H9 (cell line): ENCODE data around the gene ZDHHC13. TPM values are rescaled to one million over a fixed set of nuclear protein-coding genes. Genes with fewer than 3 reads are reported as not detected.

ENCODE experiments used
- DNase-seq: peaks from one replicate; pipeline ENCODE4 v3.0.0-alpha.2; 2017
- H2AFZ ChIP-seq: one replicate; pipeline ENCODE4 v1.6.1; 2013; ENCODE audit warnings: mild to moderate bottlenecking, low read length, control low read depth, moderate library complexity
- H2AK5ac ChIP-seq: 2 replicates; pipeline ENCODE4 v1.6.1; 2013; ENCODE audit warnings: low read length, control low read depth, mixed read lengths; ENCODE audit not compliant: insufficient read length
- H2BK120ac ChIP-seq: one replicate; pipeline ENCODE4 v1.6.1; 2013; ENCODE audit warnings: low read depth, mild to moderate bottlenecking, low read length, control low read depth, inconsistent platforms; ENCODE audit not compliant: poor library complexity, severe bottlenecking
- H2BK12ac ChIP-seq: 2 replicates; pipeline ENCODE4 v1.6.1; 2013; ENCODE audit warnings: low read length, control low read depth, mixed read lengths, low read depth; ENCODE audit not compliant: insufficient read length
- H2BK15ac ChIP-seq: 2 replicates; pipeline ENCODE4 v1.6.1; 2013; ENCODE audit warnings: low read depth, low read length, control low read depth
- H2BK20ac ChIP-seq: one replicate; pipeline ENCODE4 v1.6.1; 2013; ENCODE audit warnings: low read depth, mild to moderate bottlenecking, low read length, control low read depth, inconsistent platforms; ENCODE audit not compliant: poor library complexity, severe bottlenecking
- H2BK5ac ChIP-seq: 2 replicates; pipeline ENCODE4 v1.6.1; 2013; ENCODE audit warnings: low read length, control low read depth, mixed read lengths; ENCODE audit not compliant: insufficient read length
- H3K14ac ChIP-seq: 2 replicates; pipeline ENCODE4 v1.6.1; 2013; ENCODE audit warnings: low read length, control low read depth; ENCODE audit not compliant: insufficient read depth
- H3K18ac ChIP-seq: 2 replicates; pipeline ENCODE4 v1.6.1; 2013; ENCODE audit warnings: low read depth, mild to moderate bottlenecking, mixed read lengths, low read length, control low read depth; ENCODE audit not compliant: insufficient read length
- H3K23ac ChIP-seq: 2 replicates; pipeline ENCODE4 v1.6.1; 2013; ENCODE audit warnings: low read length, control low read depth, mixed read lengths, low read depth; ENCODE audit not compliant: insufficient read length
- H3K23me2 ChIP-seq: 2 replicates; pipeline ENCODE4 v1.6.1; 2013; ENCODE audit warnings: low read depth, mild to moderate bottlenecking, mixed read lengths, low read length, control low read depth; ENCODE audit not compliant: insufficient read length, poor library complexity, severe bottlenecking
- H3K27ac ChIP-seq: 2 replicates; pipeline ENCODE4 v1.5.1; 2013; ENCODE audit warnings: low read length, control low read depth, mixed read lengths, low read depth; ENCODE audit not compliant: insufficient read length
- H3K27me3 ChIP-seq: 2 replicates; pipeline ENCODE4 v1.6.1; 2013; ENCODE audit warnings: low read length, control low read depth, inconsistent platforms; ENCODE audit not compliant: insufficient read depth
- H3K4ac ChIP-seq: 2 replicates; pipeline ENCODE4 v1.6.1; 2013; ENCODE audit warnings: low read depth, mild to moderate bottlenecking, control low read depth, inconsistent platforms, low read length, moderate library complexity
- H3K4me1 ChIP-seq: 2 replicates; pipeline ENCODE4 v1.6.1; 2013; ENCODE audit warnings: low read length, control low read depth, inconsistent platforms; ENCODE audit not compliant: insufficient read depth
- H3K4me2 ChIP-seq: 2 replicates; pipeline ENCODE4 v1.6.1; 2013; ENCODE audit warnings: low read length, control low read depth, mixed read lengths; ENCODE audit not compliant: insufficient read length, insufficient read depth
- H3K56ac ChIP-seq: 2 replicates; pipeline ENCODE4 v1.6.1; 2013; ENCODE audit warnings: low read depth, mild to moderate bottlenecking, mixed read lengths, low read length, control low read depth; ENCODE audit not compliant: insufficient read length
- H3K79me1 ChIP-seq: 2 replicates; pipeline ENCODE4 v1.6.1; 2013; ENCODE audit warnings: low read depth, mild to moderate bottlenecking, moderate library complexity, low read length, control low read depth, inconsistent platforms; ENCODE audit not compliant: insufficient read depth, poor library complexity, severe bottlenecking
- H3K79me2 ChIP-seq: 2 replicates; pipeline ENCODE4 v1.6.1; 2013; ENCODE audit warnings: low read length, control low read depth, inconsistent platforms; ENCODE audit not compliant: insufficient read depth
- H3K9ac ChIP-seq: 2 replicates; pipeline ENCODE4 v1.6.1; 2013; ENCODE audit warnings: low read length, control low read depth, mixed read lengths; ENCODE audit not compliant: insufficient read length; ENCODE audit errors: extremely low read depth
- H3K9me3 ChIP-seq: one replicate; pipeline ENCODE4 v1.6.1; 2013; ENCODE audit warnings: low read depth, low read length, inconsistent platforms; ENCODE audit not compliant: control insufficient read depth
- H3T11ph ChIP-seq: one replicate; pipeline ENCODE4 v1.6.1; 2013; ENCODE audit warnings: mild to moderate bottlenecking, low read length, control low read depth, inconsistent platforms
- H4K20me1 ChIP-seq: one replicate; pipeline ENCODE4 v1.6.1; 2013; ENCODE audit not compliant: control insufficient read depth, insufficient read length, insufficient read depth
- H4K5ac ChIP-seq: 2 replicates; pipeline ENCODE4 v1.6.1; 2013; ENCODE audit warnings: low read depth, mild to moderate bottlenecking, mixed read lengths, low read length, control low read depth; ENCODE audit not compliant: insufficient read length
- H4K8ac ChIP-seq: replicated peaks from 2 replicates; pipeline ENCODE4 v1.6.1; 2013; ENCODE audit warnings: low read length, control low read depth, mixed read lengths, low read depth; ENCODE audit not compliant: insufficient read length
- H4K91ac ChIP-seq: 2 replicates; pipeline ENCODE4 v1.6.1; 2013; ENCODE audit warnings: low read depth, mild to moderate bottlenecking, moderate library complexity, mixed read lengths, low read length, control low read depth; ENCODE audit not compliant: insufficient read length
- H3K27ac Mint-ChIP-seq, 3 experiments: 2 replicates in 2 of 3; 3 replicates in 1 of 3; pipeline ENCODE4 v1.8.0; 2020 to 2021; ENCODE audit warnings: mixed read lengths in 3 of 3, mild to moderate bottlenecking in 1 of 3, moderate library complexity in 1 of 3
- H3K27me3 Mint-ChIP-seq: 2 replicates; pipeline ENCODE4 v1.8.0; 2021; ENCODE audit warnings: low read depth, mild to moderate bottlenecking, moderate library complexity, mixed read lengths
- H3K36me3 Mint-ChIP-seq, 3 experiments: 2 replicates in 2 of 3; 3 replicates in 1 of 3; pipeline ENCODE4 v1.8.0; 2020 to 2021; ENCODE audit warnings: low read depth in 3 of 3, mixed read lengths in 3 of 3; ENCODE audit not compliant: insufficient read depth in 1 of 3
- H3K4me1 Mint-ChIP-seq, 2 experiments: 2 replicates each; pipeline ENCODE4 v1.8.0; 2020; ENCODE audit warnings: mixed read lengths in 2 of 2
- H3K4me3 Mint-ChIP-seq, 2 experiments: 2 replicates in 1 of 2; 3 replicates in 1 of 2; pipeline ENCODE4 v1.8.0; 2020 to 2021; ENCODE audit warnings: mild to moderate bottlenecking in 2 of 2, mixed read lengths in 2 of 2, moderate library complexity in 1 of 2
- H3K9me3 Mint-ChIP-seq, 2 experiments: 2 replicates in 1 of 2; 3 replicates in 1 of 2; pipeline ENCODE4 v1.8.0; 2020; ENCODE audit warnings: mild to moderate bottlenecking in 2 of 2, mixed read lengths in 2 of 2, moderate library complexity in 1 of 2
- CTCF ChIP-seq: fragments of 200-600 bp; sonication (generic); conservative IDR thresholded peaks from 3 replicates; pipeline ENCODE4 v1.8.0; 2021; ENCODE audit warnings: antibody characterized with exemption, mild to moderate bottlenecking
- WGBS: extraction: QIAGEN DNeasy Blood & Tissue Kit; methylation state at CpG from one replicate; pipeline ENCODE4 v1.1.7; 2013; ENCODE audit warnings: missing lambda C conversion rate, low lambda C conversion rate, mixed read lengths; ENCODE audit not compliant: insufficient read length; ENCODE audit errors: extremely low coverage; 5-methylcytosine and 5-hydroxymethylcytosine counted together
- total RNA-seq: library from RNA; stranded (reverse); gene quantifications from 2 replicates; pipeline ENCODE4 v1.2.1, GENCODE V29; 2021

ZDHHC13 gene
- total RNA-seq, 1 experiment from 2014 or later = 20.9 TPM

- Histone ChIP-seq H2BK5ac (no peak overlapping the region), H3K27me3 (no peaks in the 10 kb centered on the region), H3K14ac (no peak overlapping the region), H3K4me1 (no peaks in the 10 kb centered on the region), H4K5ac (no peak overlapping the region), H3K4ac (no peak overlapping the region), H3T11ph (no peak overlapping the region), H3K79me1 (peaks cover 5% of the 10 kb centered on the region), H2BK20ac (no peak overlapping the region), H3K27ac (no peak overlapping the region), H2AFZ (no peak overlapping the region), H3K56ac (no peak overlapping the region), H3K79me2 (peaks cover 9% of the 10 kb centered on the region; the same call in 1 of the 2 replicates), H2BK15ac (no peak overlapping the region), H3K18ac (no peak overlapping the region), H3K23me2 (no peaks in the 10 kb centered on the region), H2AK5ac (no peak overlapping the region), H3K4me2 (peak overlapping the region; percentile 45), H3K23ac (no peak overlapping the region), H2BK120ac (no peak overlapping the region), H3K9me3 (no peaks in the 10 kb centered on the region), H2BK12ac (no peak overlapping the region), H3K9ac (peak overlapping the region; percentile 18), H4K91ac (no peak overlapping the region), H4K8ac (no peak overlapping the region), H4K20me1 (no peaks in the 10 kb centered on the region)
- no peak for DNase-seq
- WGBS = no CpG with 5 or more reads among the region's 7 CpGs
- Mint-ChIP-seq H3K36me3 (peaks cover 5 to 20% (median 7%) of the 10 kb centered on the region in 3 experiments), H3K27ac (0 out of 7 replicates have a peak overlapping the region, but pooled peaks of 1 of the 3 experiments have one; percentile 22), H3K4me3 (peak overlapping the region; percentile 91 to 93), H3K4me1 (peaks cover 16 to 21% of the 10 kb centered on the region in 2 experiments), H3K9me3 (no peaks in the 10 kb centered on the region), H3K27me3 (peaks cover 16% of the 10 kb centered on the region)
- TF ChIP-seq CTCF = no peak
These were observed 761 bp downstream of the ZDHHC13 start for GRCh38 chr11:19117760-19118097.
